H1 (cell line): Measurements from ENCODE around the gene PAPOLA. TPM values are rescaled to one million over a fixed set of nuclear protein-coding genes. Genes with fewer than 3 reads are reported as not detected.

Experiments
- CTCF ChIA-PET: fragments of 300-600 bp; sonication (Branson Sonifier 250); formaldehyde crosslinking; loops from one replicate; lab custom pipeline; 2021; ENCODE audit not compliant: partially characterized antibody; lab: Charles Lee
- POLR2A ChIA-PET: fragments of 300-600 bp; sonication (Branson Sonifier 250); formaldehyde crosslinking; loops from one replicate; lab custom pipeline; 2021; ENCODE audit warnings: inconsistent platforms; ENCODE audit not compliant: partially characterized antibody; lab: Charles Lee
- DNase-seq, 2 experiments: peaks; one replicate each; pipeline versions ENCODE4 v3.0.0 to v3.0.0-alpha.2; 2010 to 2022; ENCODE audit warnings: low spot score in 2 of 2, low read depth in 1 of 2, mixed read lengths in 1 of 2
- FAIRE-seq: peaks from 2 replicates; lab custom pipeline; 2011; peaks lifted over from hg19 to GRCh38; lab: Jason Lieb, UNC
- H2AFZ ChIP-seq: 2 replicates; pipeline ENCODE4 v1.8.1; 2012; ENCODE audit warnings: low read length, inconsistent platforms
- H2AK5ac ChIP-seq: 2 replicates; pipeline ENCODE4 v1.6.1; 2013; ENCODE audit warnings: low read depth, low read length
- H2BK120ac ChIP-seq: replicated peaks from 2 replicates; pipeline ENCODE3; 2013; ENCODE audit warnings: low read depth, low read length, inconsistent platforms
- H2BK12ac ChIP-seq: 2 replicates; pipeline ENCODE4 v1.6.1; 2013; ENCODE audit warnings: low read depth, low read length
- H2BK15ac ChIP-seq: 2 replicates; pipeline ENCODE4 v1.6.1; 2013; ENCODE audit warnings: low read length
- H2BK20ac ChIP-seq: 2 replicates; pipeline ENCODE4 v1.6.1; 2013; ENCODE audit warnings: low read length
- H2BK5ac ChIP-seq: 2 replicates; pipeline ENCODE4 v1.6.1; 2013; ENCODE audit warnings: low read depth, low read length
- H3K14ac ChIP-seq: 2 replicates; pipeline ENCODE4 v1.6.1; 2013; ENCODE audit warnings: inconsistent platforms; ENCODE audit not compliant: insufficient read length
- H3K18ac ChIP-seq: 2 replicates; pipeline ENCODE4 v1.6.1; 2013; ENCODE audit warnings: low read length; ENCODE audit errors: extremely low read depth
- H3K23ac ChIP-seq: 2 replicates; pipeline ENCODE4 v1.6.1; 2013; ENCODE audit warnings: inconsistent platforms; ENCODE audit not compliant: insufficient read length
- H3K23me2 ChIP-seq: 2 replicates; pipeline ENCODE4 v1.6.1; 2013; ENCODE audit warnings: low read depth, low read length
- H3K27ac ChIP-seq: 2 replicates; pipeline ENCODE4 v1.6.1; 2011; ENCODE audit warnings: low read depth, low read length, inconsistent platforms
- H3K27me3 ChIP-seq, 4 experiments: replicated peaks in 1 of 4; 1 replicate in 1 of 4; 2 replicates in 3 of 4; pipeline versions ENCODE4 v1.6.1 to v1.8.1; 2011 to 2013; ENCODE audit warnings: low read length in 3 of 4, mild to moderate bottlenecking in 3 of 4, inconsistent platforms in 2 of 4, mixed read lengths in 2 of 4, moderate library complexity in 1 of 4; ENCODE audit not compliant: control insufficient read depth in 3 of 4, insufficient read depth in 3 of 4; ENCODE audit errors: extremely low read depth in 1 of 4
- H3K36me3 ChIP-seq, 4 experiments: 2 replicates each; pipeline versions ENCODE4 v1.6.1 to v1.8.1; 2011 to 2013; ENCODE audit warnings: mild to moderate bottlenecking in 4 of 4, low read length in 3 of 4, moderate library complexity in 2 of 4, control low read depth in 1 of 4, inconsistent platforms in 1 of 4; ENCODE audit not compliant: insufficient read depth in 4 of 4, control insufficient read depth in 2 of 4
- H3K4ac ChIP-seq: replicated peaks from 2 replicates; pipeline ENCODE3; 2013; ENCODE audit warnings: low read length, low read depth, mixed read lengths, inconsistent platforms; ENCODE audit not compliant: insufficient read length
- H3K4me1 ChIP-seq, 4 experiments: replicated peaks in 1 of 4; 1 replicate in 1 of 4; 2 replicates in 3 of 4; pipeline versions ENCODE4 v1.6.1 to v1.8.1; 2011 to 2013; ENCODE audit warnings: low read length in 3 of 4, inconsistent platforms in 2 of 4, mixed read lengths in 1 of 4; ENCODE audit not compliant: insufficient read depth in 4 of 4, control insufficient read depth in 3 of 4
- H3K4me2 ChIP-seq, 2 experiments: 2 replicates each; pipeline versions ENCODE4 v1.6.1 to v1.8.1; 2011 to 2013; ENCODE audit warnings: low read depth in 2 of 2, low read length in 2 of 2, control low read depth in 1 of 2, inconsistent platforms in 1 of 2, mild to moderate bottlenecking in 1 of 2; ENCODE audit not compliant: insufficient read depth in 1 of 2
- H3K4me3 ChIP-seq, 4 experiments: fragments of 200-600, 300-600 bp in 1 of 4; sonication (generic), shearing (Covaris generic), sonication (Bioruptor Twin) in 1 of 4; 2 replicates each; pipeline versions ENCODE4 v1.5.1 to v1.8.1; 2011 to 2016; ENCODE audit warnings: low read length in 4 of 4, low read depth in 3 of 4, control low read depth in 2 of 4, inconsistent platforms in 2 of 4, mild to moderate bottlenecking in 2 of 4, mixed read lengths in 1 of 4, moderate library complexity in 1 of 4; ENCODE audit not compliant: insufficient read depth in 2 of 4; ENCODE audit errors: extremely low read depth in 1 of 4
- H3K56ac ChIP-seq: replicated peaks from 2 replicates; pipeline ENCODE3; 2013; ENCODE audit warnings: low read depth, mild to moderate bottlenecking, mixed read lengths, low read length, inconsistent platforms; ENCODE audit not compliant: insufficient read length
- H3K79me1 ChIP-seq: 2 replicates; pipeline ENCODE4 v1.6.1; 2013; ENCODE audit warnings: low read depth, low read length, control low read depth
- H3K79me2 ChIP-seq, 2 experiments: 2 replicates each; pipeline versions ENCODE4 v1.6.1 to v1.8.1; 2012 to 2013; ENCODE audit warnings: low read length in 2 of 2, mild to moderate bottlenecking in 2 of 2, inconsistent platforms in 1 of 2; ENCODE audit not compliant: insufficient read depth in 2 of 2, control insufficient read depth in 1 of 2
- H3K9ac ChIP-seq, 4 experiments: replicated peaks in 1 of 4; 1 replicate in 1 of 4; 2 replicates in 3 of 4; pipeline versions ENCODE4 v1.6.1 to v1.8.1; 2011 to 2013; ENCODE audit warnings: low read depth in 3 of 4, low read length in 3 of 4, control low read depth in 2 of 4, mild to moderate bottlenecking in 2 of 4, moderate library complexity in 2 of 4, inconsistent platforms in 1 of 4; ENCODE audit errors: extremely low read depth in 1 of 4
- H3K9me3 ChIP-seq, 2 experiments: 2 replicates each; pipeline versions ENCODE4 v1.6.1 to v1.8.1; 2012 to 2013; ENCODE audit warnings: mild to moderate bottlenecking in 2 of 2, moderate library complexity in 2 of 2, control low read depth in 1 of 2, inconsistent platforms in 1 of 2, low read depth in 1 of 2, low read length in 1 of 2, mixed read lengths in 1 of 2; ENCODE audit not compliant: insufficient read depth in 2 of 2
- H4K20me1 ChIP-seq, 2 experiments: replicated peaks in 1 of 2; 2 replicates each; pipeline versions ENCODE3 to v1.8.1; 2011 to 2013; ENCODE audit warnings: inconsistent platforms in 2 of 2, low read length in 2 of 2, mild to moderate bottlenecking in 1 of 2; ENCODE audit not compliant: insufficient read depth in 2 of 2, control insufficient read depth in 1 of 2
- H4K5ac ChIP-seq: 2 replicates; pipeline ENCODE4 v1.6.1; 2013; ENCODE audit warnings: low read length, low read depth, mixed read lengths, inconsistent platforms; ENCODE audit not compliant: insufficient read length
- H4K8ac ChIP-seq: 2 replicates; pipeline ENCODE4 v1.8.0; 2013; ENCODE audit warnings: mild to moderate bottlenecking, moderate library complexity, low read length, inconsistent platforms; ENCODE audit not compliant: insufficient read depth; ENCODE audit errors: extremely low read depth
- H4K91ac ChIP-seq: replicated peaks from 2 replicates; pipeline ENCODE3; 2013; ENCODE audit warnings: low read length, mixed read lengths, inconsistent platforms; ENCODE audit not compliant: insufficient read length
- CHD2 ChIP-seq: IDR thresholded peaks from 2 replicates; pipeline ENCODE4 v1.6.1; 2012; ENCODE audit warnings: low read length, improper control_type of control experiment
- CREB1 ChIP-seq: IDR thresholded peaks from 2 replicates; pipeline ENCODE4 v1.6.1; 2012; ENCODE audit warnings: inconsistent platforms
- EZH2 ChIP-seq: fragments of 200-600 bp; sonication (generic); IDR thresholded peaks from 2 replicates; pipeline ENCODE4 v1.7.1; 2012; ENCODE audit warnings: low read depth, mild to moderate bottlenecking, moderate library complexity, low read length, inconsistent platforms; ENCODE audit not compliant: severe bottlenecking
- HDAC2 ChIP-seq, 2 experiments: fragments of 300-600 bp in 1 of 2; sonication (generic) in 1 of 2; IDR thresholded peaks; 2 replicates each; pipeline ENCODE4 v1.6.1; 2011 to 2012; ENCODE audit warnings: low read depth in 2 of 2, low read length in 2 of 2, mild to moderate bottlenecking in 2 of 2, moderate library complexity in 2 of 2, borderline replicate concordance in 1 of 2, inconsistent platforms in 1 of 2
- HDAC6 ChIP-seq: IDR thresholded peaks from one replicate; pipeline ENCODE4 v1.7.1; 2012; ENCODE audit warnings: low read depth, mild to moderate bottlenecking, inconsistent platforms, low read length, moderate library complexity
- RNF2 ChIP-seq: fragments of 200-900, 300-1000 bp; sonication (generic); IDR thresholded peaks from 2 replicates; pipeline ENCODE4 v1.7.1; 2016; ENCODE audit warnings: borderline replicate concordance, low read depth, mild to moderate bottlenecking, antibody characterized with exemption, low read length; ENCODE audit not compliant: poor library complexity, severe bottlenecking; ENCODE audit errors: missing control alignments
- SAP30 ChIP-seq: fragments of 300-600 bp; sonication (generic); IDR thresholded peaks from 2 replicates; pipeline ENCODE4 v1.7.1; 2012; ENCODE audit warnings: low read length, moderate library complexity, mild to moderate bottlenecking, inconsistent platforms; ENCODE audit not compliant: insufficient read depth, insufficient replicate concordance
- SIN3A ChIP-seq, 2 experiments: IDR thresholded peaks in 1 of 2; conservative IDR thresholded peaks in 1 of 2; 2 replicates each; pipeline ENCODE4 v1.6.1; 2011 to 2012; ENCODE audit warnings: low read length in 2 of 2, improper control_type of control experiment in 1 of 2, low read depth in 1 of 2, mild to moderate bottlenecking in 1 of 2
- SIRT6 ChIP-seq: IDR thresholded peaks from one replicate; pipeline ENCODE4 v1.7.1; 2012; ENCODE audit warnings: low read length, inconsistent platforms
- TCF12 ChIP-seq: IDR thresholded peaks from 2 replicates; pipeline ENCODE4 v1.6.1; 2011; ENCODE audit warnings: low read depth, mild to moderate bottlenecking, low read length
- TEAD4 ChIP-seq: IDR thresholded peaks from 2 replicates; pipeline ENCODE4 v1.6.1; 2012; ENCODE audit warnings: low read depth, low read length, inconsistent platforms, mixed read lengths
- ZNF274 ChIP-seq: IDR thresholded peaks from 2 replicates; pipeline ENCODE4 v1.7.0; 2012; ENCODE audit warnings: low read length, borderline replicate concordance; ENCODE audit errors: extremely low read depth
- WGBS, 2 experiments: shearing (Covaris generic) in 1 of 2; methylation state at CpG; one replicate each; pipeline versions ENCODE4 v1.1.6 to v1.1.7; 2013 to 2015; ENCODE audit warnings: low lambda C conversion rate in 2 of 2, mixed read lengths in 2 of 2, inconsistent platforms in 1 of 2, low coverage in 1 of 2, missing lambda C conversion rate in 1 of 2; ENCODE audit not compliant: insufficient replicate concordance in 2 of 2, insufficient coverage in 1 of 2, insufficient read length in 1 of 2; ENCODE audit errors: extremely low coverage in 1 of 2, missing lambda C conversion rate in 1 of 2; 5-methylcytosine and 5-hydroxymethylcytosine counted together
- polyA plus RNA-seq, 7 experiments: library from polyadenylated mRNA; depleted of rRNA in 3 of 7; stranded (reverse) in 5 of 7; unstranded in 2 of 7; fragments of >200 nt in 5 of 7; fragments of 200-250 nt in 2 of 7; gene quantifications; 1 replicate in 5 of 7; 2 replicates in 1 of 7; 4 replicates in 1 of 7; pipeline versions ENCODE4 v1.2.1 to v1.2.3, GENCODE V29; 2011 to 2013; ENCODE audit warnings: missing spikeins in 2 of 7, mixed read lengths in 2 of 7
- total RNA-seq: library from RNA; stranded (reverse); fragmentation: NEBNext Ultra II Directional; extraction: Animal tissue kit (Norgen Biotek cat#: 25700); gene quantifications from 2 replicates; pipeline ENCODE4 v1.2.1, GENCODE V29; 2021

Gene PAPOLA
- total and polyA plus RNA-seq, 2 of the 8 experiments (the other 6 are each of a cell fraction or from before 2014, with no cell fraction given): 163 to 239 TPM

- H3K23me2 ChIP-seq: no peaks in the 10 kb centered on the region; the same call in 1 of the 2 replicates
- no peak overlapping the region for H2BK15ac ChIP-seq
- ChIA-PET POLR2A (interaction anchor here (1.7 to 2.1 kb wide), 2 partner anchors 9 to 11 kb away, joined by 7 to 13 read pairs; no protein-coding TSS in a partner anchor), CTCF (interaction anchor here (1.1 kb wide), 1 partner anchor 14 kb away, joined by 4 read pairs; no protein-coding TSS in a partner anchor)
- peaks cover 24 to 28% of the 10 kb centered on the region in 2 experiments for H4K20me1 ChIP-seq
- no peak overlapping the region for H4K91ac ChIP-seq
- FAIRE-seq (no peak), DNase-seq (no peak)
- 86% methylated on average over 2 of the region's 2 CpGs; no CpG with 5 or more reads in 1 of the 2 experiments for WGBS, 2 experiments
- H3K4me2 ChIP-seq: peak overlapping the region in 1 of 2 experiments; percentile 56; a peak in 2 of 4 replicates
- no peaks in the 10 kb centered on the region for H3K9me3 ChIP-seq
- no peak overlapping the region for H2BK20ac ChIP-seq
- no peak overlapping the region for H2BK5ac ChIP-seq
- H3K4me1 ChIP-seq: peaks cover 0 to 12% (median 5%) of the 10 kb centered on the region in 4 experiments; a peak in 6 of 7 replicates
- H2AFZ ChIP-seq: no peak overlapping the region
- no peak overlapping the region for H4K8ac ChIP-seq
- no peak overlapping the region for H2AK5ac ChIP-seq
- H3K79me2 ChIP-seq: peaks cover 65 to 99% of the 10 kb centered on the region in 2 experiments
- no peaks in the 10 kb centered on the region for H3K27me3 ChIP-seq
- H3K56ac ChIP-seq: no peak overlapping the region
- no peaks in the 10 kb centered on the region for H3K36me3 ChIP-seq
- no peak overlapping the region for H3K9ac ChIP-seq
- no peak overlapping the region for H3K27ac ChIP-seq
- peak overlapping the region in 1 of 4 experiments; percentile 36; a peak in 2 of 8 replicates for H3K4me3 ChIP-seq
- no peak overlapping the region for H2BK120ac ChIP-seq
- H4K5ac ChIP-seq: no peak overlapping the region
- H3K4ac ChIP-seq: no peak overlapping the region
- no peak overlapping the region for H3K14ac ChIP-seq
- H3K18ac ChIP-seq: no peak overlapping the region
- no peak overlapping the region for H2BK12ac ChIP-seq
- H3K23ac ChIP-seq: no peak overlapping the region
- peaks cover 10% of the 10 kb centered on the region; the same call in 1 of the 2 replicates for H3K79me1 ChIP-seq
- TF ChIP-seq CHD2 (no peak), SIN3A (conservative IDR thresholded peaks at IDR 0.05 in 1 of 2, IDR thresholded peaks at IDR 0.05 in 1 of 2; ENCODE audit: low read depth in 1 of 2, low read length in 2 of 2) (no peak), SIRT6 (no peak), SAP30 (no peak), HDAC6 (no peak), RNF2 (no peak), CREB1 (no peak), EZH2 (no peak), HDAC2 (IDR thresholded peaks at IDR 0.05; ENCODE audit: borderline replicate concordance in 1 of 2, low read depth in 2 of 2, low read length in 2 of 2) (no peak), ZNF274 (no peak), TCF12 (no peak), TEAD4 (no peak)
Observed at GRCh38 chr14:96512122-96512521, 9.9 kb downstream of the PAPOLA start.
